BJ (cell line): ENCODE data around the gene MAP2. TPM values are rescaled to one million over a fixed set of nuclear protein-coding genes. Genes with fewer than 3 reads are reported as not detected.

Experiments
- CTCF ChIA-PET: fragments of 350-600 bp; formaldehyde crosslinking; extraction: SDS; loops from one replicate; lab custom pipeline; 2021; ENCODE audit warnings: antibody characterized with exemption, inconsistent platforms; lab: Yijun Ruan, JAX
- POLR2A ChIA-PET: fragments of 300-600 bp; sonication (Branson Sonifier 250); formaldehyde crosslinking; extraction: SDS; loops from one replicate; lab custom pipeline; 2021; ENCODE audit warnings: antibody characterized with exemption; lab: Charles Lee
- DNase-seq: peaks from one replicate; pipeline ENCODE4 v3.0.0-alpha.2; 2011; ENCODE audit warnings: low read depth
- H3K27me3 ChIP-seq: 2 replicates; pipeline ENCODE4 v1.6.0; 2011; ENCODE audit warnings: low read length; ENCODE audit not compliant: control insufficient read depth, insufficient read depth
- H3K36me3 ChIP-seq: 2 replicates; pipeline ENCODE4 v1.5.1; 2011; ENCODE audit warnings: low read length; ENCODE audit not compliant: control insufficient read depth, insufficient read depth
- H3K4me3 ChIP-seq: 2 replicates; pipeline ENCODE4 v1.5.1; 2011; ENCODE audit warnings: low read depth, mild to moderate bottlenecking, control low read depth, low read length
- CTCF ChIP-seq: IDR thresholded peaks from 2 replicates; pipeline ENCODE4 v1.5.1; 2011; ENCODE audit warnings: low read depth, mild to moderate bottlenecking, control low read depth, inconsistent platforms, low read length, moderate library complexity; ENCODE audit not compliant: insufficient read depth
- polyA plus RNA-seq: library from polyadenylated mRNA; depleted of rRNA; stranded (reverse); fragments of >200 nt; gene quantifications from 2 replicates; pipeline ENCODE4 v1.2.3, GENCODE V29; 2011

MAP2 gene
- polyA plus RNA-seq, 1 experiment = 3.5 TPM

- ChIA-PET POLR2A (no interaction called here), CTCF (interaction anchor here (1.2 to 6.3 kb wide), 6 partner anchors 8 to 129 kb away, joined by 3 to 108 read pairs (median 6); no protein-coding TSS in a partner anchor)
- DNase-seq = peak; percentile 19
- Histone ChIP-seq H3K27me3 (no peaks in the 10 kb centered on the region), H3K4me3 (no peak overlapping the region), H3K36me3 (no peaks in the 10 kb centered on the region)
- no peak for TF ChIP-seq CTCF
Observed at GRCh38 chr2:209426432-209426831, 2.6 kb downstream of the MAP2 start.

- POLR2A ChIA-PET = no interaction called here
- TF ChIP-seq CTCF = no peak
- no peak overlapping the region for H3K4me3 ChIP-seq
- CTCF ChIA-PET = interaction anchor here (0.7 to 2.8 kb wide), 6 partner anchors 8 to 126 kb away, joined by 3 to 15 read pairs (median 4); partner anchors contain the start of gene MAP2
- no peaks in the 10 kb centered on the region for H3K27me3 ChIP-seq
- peak; percentile 61 for DNase-seq
- H3K36me3 ChIP-seq = no peaks in the 10 kb centered on the region
Observed at GRCh38 chr2:209431701-209432100, 7.9 kb downstream of the MAP2 start.

GRCh38 chr2:209441541-209441940 is 17.7 kb downstream of the MAP2 start:
- Histone ChIP-seq H3K4me3 (no peak overlapping the region), H3K36me3 (no peaks in the 10 kb centered on the region), H3K27me3 (no peaks in the 10 kb centered on the region)
- CTCF ChIA-PET = no interaction called here
- POLR2A ChIA-PET = no interaction called here
- no peak for DNase-seq
- TF ChIP-seq CTCF = no peak

GRCh38 chr2:209442939-209443338 is 19.1 kb downstream of the MAP2 start:
- Histone ChIP-seq H3K36me3 (no peaks in the 10 kb centered on the region), H3K27me3 (no peaks in the 10 kb centered on the region), H3K4me3 (no peak overlapping the region)
- no peak for DNase-seq
- POLR2A ChIA-PET = no interaction called here
- CTCF ChIA-PET = interaction anchor here (0.6 to 1.4 kb wide), 2 partner anchors 20 to 137 kb away, joined by 3 read pairs; no protein-coding TSS in a partner anchor
- TF ChIP-seq CTCF = no peak

- H3K36me3 ChIP-seq = no peaks in the 10 kb centered on the region
- H3K27me3 ChIP-seq = no peaks in the 10 kb centered on the region
- POLR2A ChIA-PET = no interaction called here
- DNase-seq = no peak
- CTCF ChIA-PET = interaction anchor here (0.8 kb wide), 1 partner anchor 20 kb away, joined by 3 read pairs; no protein-coding TSS in a partner anchor
- no peak for TF ChIP-seq CTCF
- no peak overlapping the region for H3K4me3 ChIP-seq
Observed at GRCh38 chr2:209445485-209445884, 21.6 kb downstream of the MAP2 start.
